IMR-90 (cell line): ENCODE measurements around the gene RIPPLY1. TPM values are rescaled to one million over a fixed set of nuclear protein-coding genes. Genes with fewer than 3 reads are reported as not detected.

ENCODE experiments used
- ATAC-seq: fragments of 200-7000 bp; cut with Tn5 transposase; 2 replicates; pipeline ENCODE4 v1.9.1; 2020; ENCODE audit warnings: low read depth, mild to moderate bottlenecking, moderate library complexity
- BruUV-seq: library from RNA; stranded (reverse); fragments of 400-500 nt; replicated peaks from 2 replicates; lab custom pipeline; 2021; lab: Mats Ljungman, UMichigan
- CTCF ChIA-PET: fragments of 300-600 bp; formaldehyde crosslinking; extraction: SDS; loops from one replicate; lab custom pipeline; 2021; ENCODE audit warnings: antibody characterized with exemption; lab: Yijun Ruan, JAX
- POLR2A ChIA-PET: fragments of 300-600 bp; sonication (Branson Sonifier 250); formaldehyde crosslinking; loops from one replicate; lab custom pipeline; 2022; ENCODE audit warnings: antibody characterized with exemption; ENCODE audit not compliant: unreplicated experiment; lab: Charles Lee
- DNase-seq: peaks from one replicate; pipeline ENCODE4 v3.0.0; 2013
- H2AFZ ChIP-seq: replicated peaks from 2 replicates; pipeline ENCODE3; 2013; ENCODE audit warnings: low read length, mild to moderate bottlenecking; ENCODE audit not compliant: poor library complexity
- H2AK5ac ChIP-seq: 2 replicates; pipeline ENCODE4 v1.6.1; 2013; ENCODE audit warnings: low read depth, low read length, inconsistent platforms
- H2AK9ac ChIP-seq: replicated peaks from 2 replicates; pipeline ENCODE3; 2013; ENCODE audit warnings: mild to moderate bottlenecking, low read depth, low read length, moderate library complexity; ENCODE audit not compliant: poor library complexity
- H2BK120ac ChIP-seq: 2 replicates; pipeline ENCODE4 v1.6.1; 2013; ENCODE audit warnings: low read depth, low read length, inconsistent platforms
- H2BK15ac ChIP-seq: 3 replicates; pipeline ENCODE4 v1.6.1; 2013; ENCODE audit warnings: low read depth, low read length, inconsistent platforms
- H2BK20ac ChIP-seq: 2 replicates; pipeline ENCODE4 v1.6.1; 2013; ENCODE audit warnings: low read depth, mild to moderate bottlenecking, inconsistent platforms, low read length, moderate library complexity
- H2BK5ac ChIP-seq: 2 replicates; pipeline ENCODE4 v1.6.1; 2013; ENCODE audit warnings: mild to moderate bottlenecking, low read depth, low read length, inconsistent platforms; ENCODE audit not compliant: poor library complexity, severe bottlenecking
- H3K14ac ChIP-seq: replicated peaks from 2 replicates; pipeline ENCODE4 v1.6.1; 2013; ENCODE audit warnings: low read depth, low read length, inconsistent platforms
- H3K18ac ChIP-seq: 2 replicates; pipeline ENCODE4 v1.6.1; 2013; ENCODE audit warnings: low read depth, low read length, control low read depth
- H3K23ac ChIP-seq: 2 replicates; pipeline ENCODE4 v1.6.1; 2013; ENCODE audit warnings: low read depth, low read length, inconsistent platforms
- H3K27ac ChIP-seq: 2 replicates; pipeline ENCODE4 v1.5.1; 2013; ENCODE audit warnings: mild to moderate bottlenecking, control low read depth, low read length; ENCODE audit not compliant: insufficient read depth
- H3K27me3 ChIP-seq: 2 replicates; pipeline ENCODE4 v1.6.1; 2013; ENCODE audit warnings: low read length; ENCODE audit not compliant: control insufficient read depth, insufficient read depth
- H3K36me3 ChIP-seq: 2 replicates; pipeline ENCODE4 v1.6.1; 2013; ENCODE audit warnings: low read length, mixed read lengths; ENCODE audit not compliant: control insufficient read depth, insufficient read depth
- H3K4ac ChIP-seq: 2 replicates; pipeline ENCODE4 v1.6.1; 2013; ENCODE audit warnings: low read depth, low read length, inconsistent platforms
- H3K4me1 ChIP-seq: 2 replicates; pipeline ENCODE4 v1.6.1; 2013; ENCODE audit warnings: low read length, mixed read lengths; ENCODE audit not compliant: control insufficient read depth, insufficient read depth
- H3K4me2 ChIP-seq: 2 replicates; pipeline ENCODE4 v1.6.1; 2013; ENCODE audit warnings: low read depth, mild to moderate bottlenecking, control low read depth, low read length, moderate library complexity
- H3K4me3 ChIP-seq: 2 replicates; pipeline ENCODE4 v1.5.1; 2013; ENCODE audit warnings: low read depth, mild to moderate bottlenecking, control low read depth, low read length, moderate library complexity; ENCODE audit not compliant: insufficient read depth
- H3K56ac ChIP-seq: 2 replicates; pipeline ENCODE4 v1.6.1; 2013; ENCODE audit warnings: low read length, inconsistent platforms; ENCODE audit not compliant: insufficient read depth; ENCODE audit errors: extremely low read depth
- H3K79me1 ChIP-seq, 2 experiments: 2 replicates each; pipeline ENCODE4 v1.6.1; 2013; ENCODE audit warnings: low read length in 2 of 2, inconsistent platforms in 1 of 2, low read depth in 1 of 2
- H3K9ac ChIP-seq: 2 replicates; pipeline ENCODE4 v1.6.1; 2013; ENCODE audit warnings: low read depth, low read length, control low read depth
- H3K9me1 ChIP-seq: 2 replicates; pipeline ENCODE4 v1.6.1; 2013; ENCODE audit warnings: low read length, inconsistent platforms; ENCODE audit not compliant: insufficient read depth
- H3K9me3 ChIP-seq: 2 replicates; pipeline ENCODE4 v1.6.1; 2013; ENCODE audit warnings: low read length; ENCODE audit not compliant: control insufficient read depth, insufficient read depth
- H4K20me1 ChIP-seq: 2 replicates; pipeline ENCODE4 v1.6.1; 2013; ENCODE audit warnings: low read length, inconsistent platforms; ENCODE audit not compliant: insufficient read depth
- H4K5ac ChIP-seq: 2 replicates; pipeline ENCODE4 v1.6.1; 2013; ENCODE audit warnings: mild to moderate bottlenecking, low read depth, low read length, control low read depth
- H4K8ac ChIP-seq, 2 experiments: 2 replicates each; pipeline ENCODE4 v1.6.1; 2013; ENCODE audit warnings: low read depth in 2 of 2, low read length in 2 of 2, control low read depth in 1 of 2, inconsistent platforms in 1 of 2
- H4K91ac ChIP-seq: 2 replicates; pipeline ENCODE4 v1.6.1; 2013; ENCODE audit warnings: low read depth, low read length, inconsistent platforms; ENCODE audit not compliant: insufficient read depth
- BHLHE40 ChIP-seq: fragments of 150-350 bp; IDR thresholded peaks from 2 replicates; pipeline ENCODE4 v1.6.1; 2016; ENCODE audit warnings: mild to moderate bottlenecking, low read depth, low read length
- MAFK ChIP-seq: IDR thresholded peaks from 2 replicates; pipeline ENCODE4 v1.6.1; 2012; ENCODE audit warnings: low read depth, low read length, improper control_type of control experiment
- NFE2L2 ChIP-seq: fragments of 150-350 bp; IDR thresholded peaks from 2 replicates; pipeline ENCODE4 v1.6.1; 2016; ENCODE audit warnings: low read depth, mild to moderate bottlenecking, low read length
- RAD21 ChIP-seq: IDR thresholded peaks from 2 replicates; pipeline ENCODE4 v1.6.1; 2012; ENCODE audit warnings: low read length, improper control_type of control experiment
- RCOR1 ChIP-seq: IDR thresholded peaks from 2 replicates; pipeline ENCODE4 v1.6.1; 2012; ENCODE audit warnings: mild to moderate bottlenecking, low read length, improper control_type of control experiment; ENCODE audit not compliant: insufficient replicate concordance
- SMC3 ChIP-seq: fragments of 150-350 bp; IDR thresholded peaks from 2 replicates; pipeline ENCODE4 v1.6.1; 2016; ENCODE audit warnings: low read depth, mild to moderate bottlenecking, antibody characterized with exemption, low read length, moderate library complexity
- WGBS, 2 experiments: methylation state at CpG; one replicate each; pipeline versions ENCODE4 v1.1.5 to v1.1.7; 2013; ENCODE audit warnings: missing lambda C conversion rate in 2 of 2; ENCODE audit not compliant: insufficient read length in 1 of 2; ENCODE audit errors: extremely low coverage in 2 of 2; 5-methylcytosine and 5-hydroxymethylcytosine counted together
- dilution Hi-C: fragments of 300-500 bp; cut with HindIII; formaldehyde crosslinking; loops from one replicate; pipeline ENCODE4 v1.14.3; 2018; ENCODE audit warnings: low sequenced_read_pairs; ENCODE audit not compliant: unreplicated experiment
- in situ Hi-C: fragments of 300-500 bp; cut with MboI; formaldehyde crosslinking; loops from 3 replicates; pipeline ENCODE4 v1.14.3; 2019; ENCODE audit warnings: low sequenced_read_pairs, inconsistent platforms, mixed read lengths
- intact Hi-C: fragments of 100-400 bp; cut with micrococcal nuclease; formaldehyde crosslinking; loops from 2 replicates; pipeline ENCODE4 v1.10.0; 2022
- polyA plus RNA-seq, 3 experiments: library from polyadenylated mRNA; depleted of rRNA; stranded (reverse); fragments of >200 nt; gene quantifications; 2 replicates each; pipeline ENCODE4 v1.2.3, GENCODE V29; 2012; ENCODE audit warnings: low replicate concordance in 1 of 3
- total RNA-seq: library from RNA; depleted of rRNA; stranded (reverse); fragments of >200 nt; gene quantifications from 2 replicates; pipeline ENCODE4 v1.2.3, GENCODE V29; 2012
- TF ChIP-seq, protein P1 (sequence below): fragments of 150-350 bp; IDR thresholded peaks from 2 replicates; pipeline ENCODE4 v1.6.1; 2016; ENCODE audit warnings: low read depth, mild to moderate bottlenecking, low read length, moderate library complexity, borderline replicate concordance
- TF ChIP-seq, protein P2 (sequence below): fragments of 150-350 bp; IDR thresholded peaks from 2 replicates; pipeline ENCODE4 v1.6.1; 2017; ENCODE audit warnings: mild to moderate bottlenecking, antibody characterized with exemption, low read length, low read depth

Gene RIPPLY1
- total and polyA plus RNA-seq, 2 of the 4 experiments (the other 2 are of a cell fraction) = not detected

DNA sequence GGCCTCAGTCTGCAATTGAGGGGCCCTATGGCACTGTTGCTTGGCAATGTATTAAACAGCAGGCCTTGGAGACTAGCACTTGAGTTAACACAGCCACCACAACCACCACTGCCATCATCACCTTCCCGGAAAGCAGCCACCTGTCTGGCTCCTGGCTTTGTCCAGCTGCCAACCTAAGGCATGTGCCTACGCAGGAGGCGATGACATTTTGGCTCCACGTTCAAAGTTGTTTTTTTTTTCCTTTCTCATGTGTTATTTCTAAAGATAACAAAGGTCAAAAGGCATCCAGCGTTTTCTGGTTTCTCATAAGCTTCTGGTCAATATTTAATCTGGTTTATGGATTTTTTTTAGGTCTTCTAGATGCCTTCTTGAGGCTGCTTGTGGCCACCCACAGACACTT, 24.6 kb upstream of the RIPPLY1 start:
- Histone ChIP-seq H3K23ac (no peak overlapping the region), H3K4me1 (peaks cover 3% of the 10 kb centered on the region), H3K56ac (no peak overlapping the region), H3K4ac (no peak overlapping the region), H2AK5ac (no peak overlapping the region), H3K14ac (no peak overlapping the region), H3K9ac (no peak overlapping the region), H2BK120ac (no peak overlapping the region), H3K27ac (no peak overlapping the region), H2AK9ac (no peak overlapping the region), H4K20me1 (no peaks in the 10 kb centered on the region), H2BK15ac (no peak overlapping the region), H3K9me1 (peaks cover 2% of the 10 kb centered on the region; the same call in 1 of the 2 replicates), H3K27me3 (no peaks in the 10 kb centered on the region; the same call in 1 of the 2 replicates), H4K91ac (no peak overlapping the region), H3K4me2 (no peak overlapping the region), H2AFZ (no peak overlapping the region), H3K18ac (no peak overlapping the region), H3K79me1 (no peaks in the 10 kb centered on the region), H4K5ac (no peak overlapping the region), H3K4me3 (no peak overlapping the region), H4K8ac (no peak overlapping the region), H2BK20ac (no peak overlapping the region), H3K36me3 (no peaks in the 10 kb centered on the region), H3K9me3 (no peaks in the 10 kb centered on the region), H2BK5ac (no peak overlapping the region)
- no peak for DNase-seq
- intact Hi-C loops = no loop called here
- no TSS peak for BruUV-seq
- no peak for ATAC-seq
- WGBS, 2 experiments = 50% methylated on average over 2 of the region's 5 CpGs; no CpG with 5 or more reads in 1 of the 2 experiments
- in situ Hi-C loops = no loop called here
- dilution Hi-C loops = no loop called here
- ChIA-PET CTCF (no interaction called here), POLR2A (no interaction called here)
- TF ChIP-seq BHLHE40 = no peak
- TF ChIP-seq RCOR1 = no peak
- TF ChIP-seq RAD21 = no peak
- TF ChIP-seq NFE2L2 = no peak
- TF ChIP-seq SMC3 = no peak
- TF ChIP-seq MAFK = no peak
- TF ChIP-seq, protein P1, sequence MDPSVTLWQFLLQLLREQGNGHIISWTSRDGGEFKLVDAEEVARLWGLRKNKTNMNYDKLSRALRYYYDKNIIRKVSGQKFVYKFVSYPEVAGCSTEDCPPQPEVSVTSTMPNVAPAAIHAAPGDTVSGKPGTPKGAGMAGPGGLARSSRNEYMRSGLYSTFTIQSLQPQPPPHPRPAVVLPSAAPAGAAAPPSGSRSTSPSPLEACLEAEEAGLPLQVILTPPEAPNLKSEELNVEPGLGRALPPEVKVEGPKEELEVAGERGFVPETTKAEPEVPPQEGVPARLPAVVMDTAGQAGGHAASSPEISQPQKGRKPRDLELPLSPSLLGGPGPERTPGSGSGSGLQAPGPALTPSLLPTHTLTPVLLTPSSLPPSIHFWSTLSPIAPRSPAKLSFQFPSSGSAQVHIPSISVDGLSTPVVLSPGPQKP = no peak
- TF ChIP-seq, protein P2, sequence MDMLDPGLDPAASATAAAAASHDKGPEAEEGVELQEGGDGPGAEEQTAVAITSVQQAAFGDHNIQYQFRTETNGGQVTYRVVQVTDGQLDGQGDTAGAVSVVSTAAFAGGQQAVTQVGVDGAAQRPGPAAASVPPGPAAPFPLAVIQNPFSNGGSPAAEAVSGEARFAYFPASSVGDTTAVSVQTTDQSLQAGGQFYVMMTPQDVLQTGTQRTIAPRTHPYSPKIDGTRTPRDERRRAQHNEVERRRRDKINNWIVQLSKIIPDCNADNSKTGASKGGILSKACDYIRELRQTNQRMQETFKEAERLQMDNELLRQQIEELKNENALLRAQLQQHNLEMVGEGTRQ = no peak
